Suprapubic skin (tissue), 3 donors: ENCODE data around the gene IFT25.

Experiments used
- POLR2AphosphoS5 ChIP-seq, 3 donors: sonication (generic); formaldehyde crosslinking; IDR thresholded peaks; one replicate each; pipeline ENCODE4 v1.6.1; 2017; ENCODE audit warnings: antibody characterized with exemption in 3 of 3
- TF ChIP-seq, protein P1 (sequence below), 2 donors: fragments of 200-600 bp in 1 of 2; fragments of 450-650 bp in 1 of 2; sonication (generic) in 1 of 2; IDR thresholded peaks; one replicate each; pipeline ENCODE4 v1.5.1; 2016 to 2019; ENCODE audit warnings: antibody characterized with exemption in 2 of 2, mild to moderate bottlenecking in 1 of 2, moderate library complexity in 1 of 2

- TF ChIP-seq, protein P1, sequence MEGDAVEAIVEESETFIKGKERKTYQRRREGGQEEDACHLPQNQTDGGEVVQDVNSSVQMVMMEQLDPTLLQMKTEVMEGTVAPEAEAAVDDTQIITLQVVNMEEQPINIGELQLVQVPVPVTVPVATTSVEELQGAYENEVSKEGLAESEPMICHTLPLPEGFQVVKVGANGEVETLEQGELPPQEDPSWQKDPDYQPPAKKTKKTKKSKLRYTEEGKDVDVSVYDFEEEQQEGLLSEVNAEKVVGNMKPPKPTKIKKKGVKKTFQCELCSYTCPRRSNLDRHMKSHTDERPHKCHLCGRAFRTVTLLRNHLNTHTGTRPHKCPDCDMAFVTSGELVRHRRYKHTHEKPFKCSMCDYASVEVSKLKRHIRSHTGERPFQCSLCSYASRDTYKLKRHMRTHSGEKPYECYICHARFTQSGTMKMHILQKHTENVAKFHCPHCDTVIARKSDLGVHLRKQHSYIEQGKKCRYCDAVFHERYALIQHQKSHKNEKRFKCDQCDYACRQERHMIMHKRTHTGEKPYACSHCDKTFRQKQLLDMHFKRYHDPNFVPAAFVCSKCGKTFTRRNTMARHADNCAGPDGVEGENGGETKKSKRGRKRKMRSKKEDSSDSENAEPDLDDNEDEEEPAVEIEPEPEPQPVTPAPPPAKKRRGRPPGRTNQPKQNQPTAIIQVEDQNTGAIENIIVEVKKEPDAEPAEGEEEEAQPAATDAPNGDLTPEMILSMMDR (IDR thresholded peaks at IDR 0.05), result no peak
- no peak for TF ChIP-seq POLR2AphosphoS5 (IDR thresholded peaks at IDR 0.05)
Observed at GRCh38 chr1:53871773-53872484, 73.6 kb downstream of the IFT25 start.
